DND-41 (cell line): ENCODE data around the gene AATK.

Experiments
- ATAC-seq: fragments of 200-7000 bp; cut with Tn5 transposase; 3 replicates; pipeline ENCODE4 v1.9.1; 2021; ENCODE audit warnings: low read depth; ENCODE audit not compliant: insufficient read depth
- DNase-seq: peaks from one replicate; pipeline ENCODE4 v3.0.0-alpha.2; 2020
- H2AFZ ChIP-seq: 2 replicates; pipeline ENCODE4 v1.6.0; 2012; ENCODE audit warnings: low read depth, low read length
- H3K27ac ChIP-seq: 2 replicates; pipeline ENCODE4 v1.5.1; 2012; ENCODE audit warnings: low read length, inconsistent platforms
- H3K27me3 ChIP-seq: fragments of 200-600 bp; sonication (generic); 2 replicates; pipeline ENCODE4 v1.6.0; 2012; ENCODE audit warnings: low read length, mild to moderate bottlenecking, inconsistent platforms; ENCODE audit not compliant: insufficient read depth, poor library complexity
- H3K36me3 ChIP-seq: 2 replicates; pipeline ENCODE4 v1.5.1; 2012; ENCODE audit warnings: low read length, inconsistent platforms; ENCODE audit not compliant: insufficient read depth
- H3K4me1 ChIP-seq: 2 replicates; pipeline ENCODE4 v1.5.1; 2012; ENCODE audit warnings: mild to moderate bottlenecking, low read length; ENCODE audit not compliant: insufficient read depth
- H3K4me2 ChIP-seq: 2 replicates; pipeline ENCODE4 v1.6.0; 2012; ENCODE audit warnings: mild to moderate bottlenecking, moderate library complexity, low read length, inconsistent platforms; ENCODE audit not compliant: insufficient read depth
- H3K4me3 ChIP-seq, 2 experiments: fragments of 200-600 bp in 1 of 2; shearing (Covaris generic) in 1 of 2; 2 replicates each; pipeline ENCODE4 v1.5.1; 2012 to 2016; ENCODE audit warnings: inconsistent platforms in 2 of 2, low read length in 2 of 2, mild to moderate bottlenecking in 2 of 2, low read depth in 1 of 2, moderate library complexity in 1 of 2
- H3K79me2 ChIP-seq: 2 replicates; pipeline ENCODE4 v1.6.0; 2012; ENCODE audit warnings: low read length, inconsistent platforms; ENCODE audit not compliant: insufficient read depth
- H3K9ac ChIP-seq: 2 replicates; pipeline ENCODE4 v1.6.0; 2012; ENCODE audit warnings: low read depth, mild to moderate bottlenecking, inconsistent platforms, low read length, moderate library complexity
- H3K9me3 ChIP-seq: 2 replicates; pipeline ENCODE4 v1.5.1; 2012; ENCODE audit warnings: low read length, moderate library complexity, mild to moderate bottlenecking, inconsistent platforms; ENCODE audit not compliant: insufficient read depth, severe bottlenecking
- H4K20me1 ChIP-seq: 2 replicates; pipeline ENCODE4 v1.6.0; 2012; ENCODE audit warnings: low read length; ENCODE audit not compliant: insufficient read depth
- CTCF ChIP-seq: IDR thresholded peaks from 2 replicates; pipeline ENCODE4 v1.5.1; 2012; ENCODE audit warnings: borderline replicate concordance, low read length, moderate library complexity, mild to moderate bottlenecking; ENCODE audit not compliant: poor library complexity, severe bottlenecking; ENCODE audit errors: extremely low read depth
- EZH2 ChIP-seq: IDR thresholded peaks from 3 replicates; pipeline ENCODE4 v1.6.1; 2012; ENCODE audit warnings: borderline replicate concordance, low read depth, mild to moderate bottlenecking, moderate library complexity, low read length, inconsistent platforms; ENCODE audit not compliant: severe bottlenecking

AATK gene

GRCh38 chr17:81189670-81190530 is 23.9 kb upstream of the AATK start:
- ATAC-seq (no peak), DNase-seq (no peak)
- H3K4me2 ChIP-seq, result no peak overlapping the region
- no peak overlapping the region for H2AFZ ChIP-seq
- no peak for TF ChIP-seq CTCF
- no peak for TF ChIP-seq EZH2
- H3K79me2 ChIP-seq, result no peaks in the 10 kb centered on the region
- H3K27ac ChIP-seq, result no peak overlapping the region
- H3K4me3 ChIP-seq, result no peak overlapping the region
- H3K9me3 ChIP-seq, result no peaks in the 10 kb centered on the region
- no peaks in the 10 kb centered on the region for H3K4me1 ChIP-seq
- H3K27me3 ChIP-seq, result no peaks in the 10 kb centered on the region
- H3K9ac ChIP-seq, result no peak overlapping the region
- H3K36me3 ChIP-seq, result peaks cover 38% of the 10 kb centered on the region
- H4K20me1 ChIP-seq, result no peaks in the 10 kb centered on the region; the same call in 1 of the 2 replicates

GRCh38 chr17:81189016-81189415 is 23.0 kb upstream of the AATK start:
- no peak for ATAC-seq
- Histone ChIP-seq H3K79me2 (no peaks in the 10 kb centered on the region), H3K9me3 (no peaks in the 10 kb centered on the region), H3K4me2 (no peak overlapping the region), H3K27me3 (no peaks in the 10 kb centered on the region), H4K20me1 (no peaks in the 10 kb centered on the region; the same call in 1 of the 2 replicates), H3K27ac (no peak overlapping the region), H3K9ac (no peak overlapping the region), H3K4me1 (no peaks in the 10 kb centered on the region), H2AFZ (no peak overlapping the region), H3K36me3 (peaks cover 30% of the 10 kb centered on the region), H3K4me3 (no peak overlapping the region)
- TF ChIP-seq EZH2, result no peak
- no peak for DNase-seq

- Histone ChIP-seq H3K4me3 (no peak overlapping the region), H3K79me2 (no peaks in the 10 kb centered on the region), H3K27me3 (no peaks in the 10 kb centered on the region), H3K9ac (no peak overlapping the region), H4K20me1 (no peaks in the 10 kb centered on the region; the same call in 1 of the 2 replicates), H2AFZ (no peak overlapping the region), H3K36me3 (peaks cover 30% of the 10 kb centered on the region), H3K4me1 (no peaks in the 10 kb centered on the region), H3K4me2 (no peak overlapping the region), H3K27ac (no peak overlapping the region), H3K9me3 (no peaks in the 10 kb centered on the region)
- ATAC-seq (no peak), DNase-seq (no peak)
- no peak for TF ChIP-seq EZH2
- no peak for TF ChIP-seq CTCF
These were observed 22.4 kb upstream of the AATK start for GRCh38 chr17:81188491-81188840.
